HL-60 (cell line): Measurements from ENCODE around the gene NEB.

ENCODE experiments used
- CTCF ChIP-seq: IDR thresholded peaks from one replicate; pipeline ENCODE4 v1.5.1; 2011; ENCODE audit warnings: low read length, control low read depth, inconsistent platforms; ENCODE audit not compliant: insufficient read depth
- GABPA ChIP-seq: IDR thresholded peaks from 2 replicates; pipeline ENCODE4 v1.6.1; 2012; ENCODE audit warnings: low read depth
- POLR2AphosphoS5 ChIP-seq: IDR thresholded peaks from 2 replicates; pipeline ENCODE4 v1.6.1; 2012; ENCODE audit warnings: low read depth

DNA sequence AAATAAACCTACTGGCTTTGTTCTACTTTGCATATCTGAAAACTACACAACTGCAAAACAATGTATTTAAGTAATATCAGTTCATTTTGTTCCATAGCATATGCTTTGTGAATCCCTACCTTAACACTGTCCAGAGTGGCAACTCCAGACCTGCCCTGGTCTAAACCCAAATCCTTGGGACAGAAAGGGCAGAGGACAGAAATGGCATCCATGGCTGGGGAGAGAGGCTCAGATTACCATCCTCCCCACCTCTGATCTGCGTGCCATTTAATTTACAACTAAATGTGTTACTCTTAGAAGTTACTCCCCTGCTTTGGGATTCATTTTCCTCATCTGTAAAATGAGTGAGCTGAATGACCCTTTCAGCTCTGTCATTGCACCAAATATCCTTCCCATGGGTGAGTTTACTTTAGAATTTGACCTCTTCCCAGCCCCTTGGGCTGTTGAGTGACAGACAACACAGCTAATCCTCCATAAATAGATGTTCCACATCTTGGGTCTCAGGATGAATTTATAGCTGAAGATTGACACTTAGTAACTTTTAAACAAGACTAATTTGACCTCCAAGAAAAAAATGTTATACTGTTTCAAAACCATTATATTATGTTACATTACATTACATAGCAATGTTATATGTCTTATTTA lies 20.1 kb upstream of the NEB start:
- TF ChIP-seq CTCF (no peak), POLR2AphosphoS5 (no peak), GABPA (no peak)
